HEK293T (cell line): ENCODE measurements around the gene SRRM3.

ENCODE experiments used
- FOXM1 ChIP-seq: fragments of 450-650 bp; IDR thresholded peaks from 2 replicates; pipeline ENCODE4 v1.6.1; 2017; ENCODE audit warnings: mild to moderate bottlenecking, borderline replicate concordance
- ZNF384 ChIP-seq: fragments of 450-650 bp; IDR thresholded peaks from 2 replicates; pipeline ENCODE4 v1.6.1; 2016
- TF ChIP-seq, protein P1 (sequence below): fragments of 450-650 bp; IDR thresholded peaks from 2 replicates; pipeline ENCODE4 v1.6.1; 2016

DNA sequence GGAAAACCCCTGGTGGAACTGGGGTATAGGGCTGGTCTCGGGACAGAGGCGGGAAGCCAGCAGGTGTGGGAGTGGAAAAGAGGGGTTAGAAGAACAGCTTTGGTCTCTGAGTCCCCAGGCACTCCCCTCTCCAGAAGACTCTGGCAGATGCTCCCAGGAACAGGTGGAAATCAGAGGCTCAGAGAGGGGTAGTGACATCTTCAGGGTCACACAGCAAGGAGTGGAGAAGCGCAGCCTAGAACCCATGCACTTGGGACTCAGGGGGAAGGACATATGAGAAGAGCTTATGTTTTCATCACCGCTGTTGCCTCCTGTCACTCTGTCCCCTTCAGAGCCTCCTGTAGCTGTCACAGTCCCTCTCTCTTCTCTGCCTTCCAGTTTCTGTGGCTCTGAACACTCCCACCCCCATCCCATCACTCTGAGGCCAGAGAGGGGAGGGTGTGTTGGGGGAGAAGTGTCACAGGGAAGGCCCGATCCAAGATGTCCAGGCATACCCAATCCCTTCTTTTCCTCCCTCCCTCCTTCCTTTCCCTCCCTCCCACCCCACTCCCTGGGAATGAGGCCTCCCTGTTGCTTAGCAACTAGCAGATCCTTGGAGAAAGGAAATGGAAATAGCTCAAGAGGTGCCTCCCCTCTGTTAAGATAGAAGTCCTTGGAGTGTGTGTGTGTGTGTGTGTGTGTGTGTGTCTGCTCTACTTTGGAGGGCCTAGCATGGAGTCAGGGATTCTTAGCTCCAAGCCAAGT, 32.0 kb downstream of the SRRM3 start:
- TF ChIP-seq FOXM1 (no peak), ZNF384 (no peak)
- TF ChIP-seq, protein P1, sequence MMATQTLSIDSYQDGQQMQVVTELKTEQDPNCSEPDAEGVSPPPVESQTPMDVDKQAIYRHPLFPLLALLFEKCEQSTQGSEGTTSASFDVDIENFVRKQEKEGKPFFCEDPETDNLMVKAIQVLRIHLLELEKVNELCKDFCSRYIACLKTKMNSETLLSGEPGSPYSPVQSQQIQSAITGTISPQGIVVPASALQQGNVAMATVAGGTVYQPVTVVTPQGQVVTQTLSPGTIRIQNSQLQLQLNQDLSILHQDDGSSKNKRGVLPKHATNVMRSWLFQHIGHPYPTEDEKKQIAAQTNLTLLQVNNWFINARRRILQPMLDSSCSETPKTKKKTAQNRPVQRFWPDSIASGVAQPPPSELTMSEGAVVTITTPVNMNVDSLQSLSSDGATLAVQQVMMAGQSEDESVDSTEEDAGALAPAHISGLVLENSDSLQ, result no peak
